Body of pancreas (tissue), 4 donors: ENCODE measurements around the gene SLC32A1.
A peak's percentile ranks its signal among the peaks of the same experiment; 100 is the strongest.

Experiments
- POLR2A ChIP-seq, 3 donors: fragments of 450-650 bp; IDR thresholded peaks; one replicate each; pipeline ENCODE4 v1.6.1; 2016; ENCODE audit warnings: antibody characterized with exemption in 3 of 3, mild to moderate bottlenecking in 2 of 3
- TF ChIP-seq, protein P1 (sequence below), 7 experiments: fragments of 450-650 bp in 4 of 7; fragments of 200-600 bp in 3 of 7; sonication (generic) in 3 of 7; IDR thresholded peaks; one replicate each; pipeline ENCODE4 v1.5.1; 2016 to 2019; ENCODE audit warnings: antibody characterized with exemption in 7 of 7

DNA sequence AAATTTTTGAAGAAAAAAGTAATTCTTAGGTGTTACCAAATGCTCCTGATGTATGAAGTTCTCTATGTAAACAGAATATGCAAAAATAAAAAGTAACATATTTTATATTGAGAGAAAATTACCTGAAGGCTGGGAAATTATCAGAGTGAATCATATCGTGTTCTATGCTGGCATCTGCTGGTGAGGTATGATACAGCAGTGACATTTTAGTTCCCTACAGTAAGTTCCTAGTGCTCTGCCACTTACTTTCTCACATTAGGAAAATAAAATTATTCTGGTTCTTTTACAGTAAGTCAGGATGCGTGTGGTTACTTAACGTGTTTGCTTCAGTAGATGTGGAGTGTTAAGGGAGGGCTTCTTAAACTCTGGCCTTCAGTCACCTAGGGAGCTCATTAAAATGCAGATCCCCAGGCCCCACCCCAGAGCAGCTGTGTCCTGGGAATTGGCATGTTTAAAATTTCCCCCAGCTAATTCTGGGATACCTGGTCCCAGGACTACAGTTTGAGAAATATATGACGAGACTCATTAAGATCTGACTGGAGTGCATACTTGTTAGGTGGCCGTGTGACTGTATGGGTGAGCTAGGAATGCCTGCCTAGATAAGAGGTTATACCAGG lies 27.2 kb downstream of the SLC32A1 start:
- TF ChIP-seq, protein P1, sequence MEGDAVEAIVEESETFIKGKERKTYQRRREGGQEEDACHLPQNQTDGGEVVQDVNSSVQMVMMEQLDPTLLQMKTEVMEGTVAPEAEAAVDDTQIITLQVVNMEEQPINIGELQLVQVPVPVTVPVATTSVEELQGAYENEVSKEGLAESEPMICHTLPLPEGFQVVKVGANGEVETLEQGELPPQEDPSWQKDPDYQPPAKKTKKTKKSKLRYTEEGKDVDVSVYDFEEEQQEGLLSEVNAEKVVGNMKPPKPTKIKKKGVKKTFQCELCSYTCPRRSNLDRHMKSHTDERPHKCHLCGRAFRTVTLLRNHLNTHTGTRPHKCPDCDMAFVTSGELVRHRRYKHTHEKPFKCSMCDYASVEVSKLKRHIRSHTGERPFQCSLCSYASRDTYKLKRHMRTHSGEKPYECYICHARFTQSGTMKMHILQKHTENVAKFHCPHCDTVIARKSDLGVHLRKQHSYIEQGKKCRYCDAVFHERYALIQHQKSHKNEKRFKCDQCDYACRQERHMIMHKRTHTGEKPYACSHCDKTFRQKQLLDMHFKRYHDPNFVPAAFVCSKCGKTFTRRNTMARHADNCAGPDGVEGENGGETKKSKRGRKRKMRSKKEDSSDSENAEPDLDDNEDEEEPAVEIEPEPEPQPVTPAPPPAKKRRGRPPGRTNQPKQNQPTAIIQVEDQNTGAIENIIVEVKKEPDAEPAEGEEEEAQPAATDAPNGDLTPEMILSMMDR (IDR thresholded peaks at IDR 0.05) = peak; percentile 26 to 71 (median 68)
- no peak for TF ChIP-seq POLR2A (IDR thresholded peaks at IDR 0.05)
